ENCODE measurements around the gene SFXN5. TPM values are rescaled to one million over a fixed set of nuclear protein-coding genes. Genes with fewer than 3 reads are reported as not detected.

SFXN5 gene
- total RNA-seq, 1 donor from 2014 or later, result 10.3 TPM

DNA sequence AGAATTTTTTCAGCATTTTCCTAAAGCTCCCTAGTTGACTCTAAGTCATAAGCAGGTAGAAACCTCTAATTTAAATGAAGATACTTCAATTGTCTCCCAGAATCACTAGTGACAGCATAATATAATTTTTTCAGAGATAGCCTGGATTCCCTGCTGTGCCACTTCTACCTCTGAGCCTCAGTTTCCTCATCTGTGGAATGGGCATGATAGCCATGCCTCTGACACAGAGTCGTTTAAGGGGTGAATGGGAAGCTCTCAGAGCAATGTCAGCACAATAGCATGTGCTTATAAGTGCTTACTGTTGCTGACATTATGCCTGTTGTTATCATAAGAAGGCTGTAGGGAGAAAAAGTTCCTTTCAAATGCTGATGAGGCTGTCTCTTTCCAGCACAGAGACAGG, 48.0 kb downstream of the SFXN5 start:
- intact Hi-C loops (cut with micrococcal nuclease), result no loop called here

DNA sequence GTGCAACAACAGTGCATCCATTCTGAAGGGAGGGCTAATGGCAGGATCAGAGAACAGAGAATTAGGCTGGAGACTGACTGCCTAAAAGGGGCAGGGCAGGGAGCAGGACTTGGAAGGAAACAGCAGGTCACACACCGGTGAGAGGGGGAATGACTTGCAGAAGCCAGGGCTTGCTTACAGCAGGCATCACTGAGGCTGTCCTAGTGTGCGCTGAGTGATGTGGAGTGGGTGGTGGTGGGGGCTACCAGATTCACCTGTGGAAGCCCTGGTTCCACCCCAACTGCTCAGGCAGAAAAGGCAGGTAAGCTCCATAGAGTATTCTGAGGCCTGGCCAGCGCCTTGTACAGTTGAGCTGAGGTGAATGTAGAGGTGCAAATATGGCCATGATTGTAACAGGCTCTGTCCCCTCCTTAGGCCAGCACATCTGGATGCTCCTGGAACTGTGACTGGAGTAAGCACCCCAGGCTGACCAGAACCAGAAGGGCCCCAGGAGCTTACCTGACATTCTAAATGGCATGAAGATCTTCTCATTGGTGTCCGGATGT, 49.4 kb downstream of the SFXN5 start:
- intact Hi-C loops (cut with micrococcal nuclease), result no loop called here

DNA sequence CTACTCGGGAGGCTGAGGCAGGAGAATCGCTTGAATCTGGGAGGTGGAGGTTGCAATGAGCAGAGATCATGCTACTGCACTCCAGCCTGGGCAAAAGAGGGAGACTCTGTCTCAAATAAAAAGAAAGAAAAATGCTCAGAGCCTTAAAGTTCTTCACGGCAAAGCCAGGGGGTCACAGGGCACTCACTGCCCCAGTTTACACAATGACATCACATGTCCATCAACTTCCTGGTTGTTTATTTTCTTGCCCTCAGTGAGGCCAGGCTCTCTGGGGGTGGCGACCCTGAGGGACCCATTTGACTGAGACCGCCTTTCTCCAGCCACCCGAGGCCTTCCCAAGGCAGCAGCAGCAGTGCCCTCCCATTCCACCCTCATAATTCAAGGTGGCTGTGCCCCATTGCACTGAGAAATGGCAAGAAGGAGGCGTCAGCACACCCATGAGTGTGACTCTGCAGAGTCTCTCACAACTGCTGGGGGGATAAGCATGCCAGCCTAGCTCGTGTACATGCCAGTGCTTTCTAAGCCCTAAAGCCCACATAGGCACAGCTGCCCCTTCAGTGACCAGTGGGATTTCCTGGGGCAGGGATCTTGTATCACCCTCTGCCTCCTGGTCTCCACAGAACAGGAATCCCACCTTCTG, 50.0 kb downstream of the SFXN5 start:
- intact Hi-C loops (cut with micrococcal nuclease), result no loop called here

DNA sequence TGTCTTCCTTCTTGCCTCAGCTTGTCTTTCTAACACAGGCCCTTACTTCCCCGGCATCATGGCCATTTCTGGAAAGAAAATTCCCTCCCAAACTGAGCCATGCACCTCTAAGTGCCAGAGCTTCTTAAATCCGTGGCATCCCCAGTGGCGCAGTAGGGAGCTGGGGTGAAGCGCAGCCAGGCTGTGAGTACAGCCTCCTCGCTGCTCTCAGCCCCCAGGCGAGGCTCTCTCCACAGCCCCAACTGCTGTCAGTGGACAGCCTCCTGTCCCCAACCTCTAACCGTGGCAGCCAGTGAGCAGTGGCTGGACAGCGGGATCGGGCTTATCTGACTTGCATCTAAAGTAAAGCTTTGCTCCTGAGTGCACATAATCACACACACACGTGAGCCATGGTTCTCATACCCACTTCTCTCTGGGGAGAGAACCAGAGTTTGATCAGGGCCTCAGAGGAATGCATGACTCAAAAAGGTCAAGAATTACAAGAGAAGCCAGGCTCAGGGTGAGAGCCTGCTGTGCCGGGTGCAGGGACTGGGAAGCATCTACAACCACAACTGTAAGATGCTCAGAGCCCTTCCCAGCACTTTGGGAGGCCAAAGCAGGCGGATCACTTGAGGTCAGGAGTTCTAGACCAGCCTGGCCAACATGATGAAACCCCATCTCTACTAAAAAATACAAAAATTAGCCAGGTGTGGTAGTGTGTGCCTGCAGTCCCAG, 50.7 kb downstream of the SFXN5 start:
- intact Hi-C loops (cut with micrococcal nuclease), result no loop called here

DNA sequence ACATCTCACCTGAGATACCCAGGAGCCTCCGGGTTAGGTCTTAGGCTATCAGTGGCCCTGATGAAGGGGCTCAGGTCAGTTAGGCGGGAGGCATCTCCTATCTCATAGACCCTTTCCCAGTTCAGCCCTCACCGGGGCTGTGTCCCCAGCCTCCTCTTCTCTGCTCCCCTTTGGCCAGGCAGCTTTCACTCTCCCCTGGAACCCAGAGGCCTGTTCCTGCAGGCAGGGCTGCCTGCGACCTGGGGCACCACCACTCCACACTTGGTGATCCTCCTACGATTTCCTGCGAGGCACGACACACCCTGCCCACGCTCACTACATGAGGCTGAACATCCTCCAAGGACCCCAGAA, 51.2 kb downstream of the SFXN5 start:
- intact Hi-C loops (cut with micrococcal nuclease), result no loop called here

DNA sequence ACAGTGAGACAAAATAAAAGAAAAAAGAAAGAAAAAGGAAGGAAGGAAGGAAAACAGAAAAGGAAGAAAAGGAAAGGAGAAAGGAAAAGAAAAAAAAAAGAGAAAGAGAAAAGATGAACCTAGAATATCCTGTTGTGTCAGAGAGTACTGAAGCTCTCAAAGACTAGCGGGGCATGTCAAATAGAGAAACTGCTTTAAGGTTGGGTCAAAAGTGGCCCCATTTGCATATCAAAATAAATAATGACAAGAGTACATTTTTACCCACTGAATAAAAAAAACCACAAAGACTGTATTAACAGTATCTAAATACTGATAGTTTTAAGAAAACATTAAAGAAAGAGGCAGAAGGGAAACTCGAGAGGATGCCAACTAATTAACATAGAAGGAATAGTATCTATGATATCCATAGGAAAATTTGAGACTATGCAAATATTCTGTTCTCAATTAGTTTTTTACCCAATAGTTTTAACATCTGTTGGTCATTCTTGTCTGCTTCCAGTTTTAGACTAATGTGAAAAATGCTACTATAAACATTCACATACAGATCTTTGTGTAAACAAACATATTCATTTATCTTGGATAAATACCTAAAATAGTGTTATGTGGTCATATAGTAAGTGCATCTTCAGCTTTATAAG, 53.2 kb downstream of the SFXN5 start:
- intact Hi-C loops (cut with micrococcal nuclease), result no loop called here

DNA sequence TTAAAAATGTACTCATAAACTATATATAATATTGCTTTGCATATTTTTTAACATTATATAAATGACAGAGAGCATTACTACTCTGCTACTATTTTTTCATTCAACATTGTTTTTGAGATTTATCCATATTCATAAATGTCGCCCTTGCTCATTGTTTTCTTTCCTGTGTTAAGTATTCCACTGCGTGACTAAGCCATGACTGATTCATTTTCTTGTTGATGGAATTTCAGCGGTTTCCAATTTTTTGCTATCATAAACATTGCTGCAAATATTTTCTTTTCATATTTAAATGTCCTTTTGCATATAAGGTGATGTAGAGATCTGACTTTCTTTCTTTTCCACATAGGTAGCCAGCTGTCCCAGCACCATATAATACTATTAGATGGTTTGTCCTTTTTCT, 57.6 kb downstream of the SFXN5 start:
- intact Hi-C loops (cut with micrococcal nuclease), result no loop called here

DNA sequence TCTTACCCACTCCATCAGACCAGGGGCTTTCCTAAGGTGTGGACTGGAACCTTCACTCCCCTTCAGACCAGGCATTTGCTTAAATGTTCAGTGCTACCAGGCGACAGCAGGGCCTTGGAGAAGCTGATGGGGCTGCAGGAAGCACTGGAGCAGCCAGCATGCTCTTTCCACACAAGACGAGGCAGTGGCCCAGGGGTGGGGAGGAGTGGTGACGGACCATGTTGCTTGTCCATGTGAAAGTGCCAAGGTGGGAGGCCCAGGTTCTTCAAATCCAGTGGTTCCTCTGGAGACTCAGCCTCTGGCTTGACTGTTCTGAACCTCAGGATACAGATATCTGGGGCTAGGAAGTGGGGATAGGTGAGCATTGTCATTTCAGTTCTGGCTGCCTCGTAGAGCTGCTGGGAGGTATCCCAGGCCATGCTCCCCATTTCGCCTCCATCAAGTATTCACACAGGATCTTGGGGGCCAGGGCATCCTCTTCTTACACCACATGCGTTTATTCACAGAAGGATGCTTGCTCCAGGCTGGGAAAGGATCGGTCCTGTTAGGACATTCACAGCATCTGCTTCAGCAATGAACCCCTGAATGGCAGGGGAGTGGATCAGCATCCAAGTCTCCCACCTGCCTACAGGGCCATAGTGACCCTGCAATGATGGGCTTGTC, 62.2 kb downstream of the SFXN5 start:
- intact Hi-C loops (cut with micrococcal nuclease), result no loop called here

DNA sequence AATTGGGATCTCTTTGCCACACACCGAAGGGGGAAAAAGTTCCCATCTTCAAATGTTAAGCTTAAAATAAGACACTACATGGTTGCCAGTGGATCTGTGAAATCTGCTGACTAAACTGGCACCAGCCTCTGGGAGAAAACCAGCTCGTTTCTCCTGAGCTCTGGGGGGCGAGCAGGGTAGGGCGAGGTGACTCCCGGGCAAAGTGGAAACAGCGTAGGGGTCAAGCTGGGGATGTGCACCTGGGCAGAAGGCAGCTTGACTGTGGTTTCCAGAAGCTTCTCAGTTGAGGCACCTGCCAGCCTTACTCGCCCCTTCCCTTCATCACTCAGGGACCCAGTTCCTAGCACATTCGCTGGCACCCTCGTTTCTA, 62.8 kb downstream of the SFXN5 start:
- intact Hi-C loops (cut with micrococcal nuclease), result no loop called here

DNA sequence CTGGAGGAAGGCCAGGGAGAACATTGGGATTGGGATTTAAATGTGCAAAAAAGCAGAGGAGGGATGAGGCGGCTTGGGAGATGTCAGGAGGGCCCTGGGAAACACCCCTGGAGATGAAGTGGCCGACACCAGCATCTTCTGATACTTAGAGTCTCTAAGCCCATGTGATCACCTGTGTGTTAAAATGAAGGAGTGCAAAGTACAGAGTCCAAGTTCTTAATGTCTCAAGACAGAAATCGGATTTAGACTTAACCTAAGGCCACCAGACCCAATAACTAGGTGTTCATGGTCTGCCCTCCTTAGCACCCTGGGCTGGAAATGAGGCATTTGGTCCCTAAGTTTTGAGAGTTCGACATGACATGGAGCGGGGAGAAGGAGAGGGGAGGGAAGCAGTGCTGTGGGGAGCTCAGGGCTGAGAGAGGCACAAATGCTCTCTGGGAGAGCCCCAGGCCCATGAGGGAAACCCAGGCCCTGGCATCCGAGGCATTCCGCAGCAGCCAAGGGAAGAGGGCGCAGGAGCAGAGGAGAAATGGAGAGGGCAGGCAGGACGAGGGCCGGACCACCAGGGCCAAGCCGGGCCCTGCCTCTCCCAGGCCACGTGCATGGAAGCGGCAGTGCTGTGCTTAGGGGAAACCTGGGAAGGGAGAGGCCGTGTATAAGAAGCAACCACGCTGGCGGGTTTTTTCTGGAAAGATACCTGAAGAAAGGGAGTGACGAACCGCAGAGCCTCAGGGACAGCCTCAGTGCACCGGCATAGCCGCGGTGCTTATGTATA, 63.3 kb downstream of the SFXN5 start:
- intact Hi-C loops (cut with micrococcal nuclease), result no loop called here

DNA sequence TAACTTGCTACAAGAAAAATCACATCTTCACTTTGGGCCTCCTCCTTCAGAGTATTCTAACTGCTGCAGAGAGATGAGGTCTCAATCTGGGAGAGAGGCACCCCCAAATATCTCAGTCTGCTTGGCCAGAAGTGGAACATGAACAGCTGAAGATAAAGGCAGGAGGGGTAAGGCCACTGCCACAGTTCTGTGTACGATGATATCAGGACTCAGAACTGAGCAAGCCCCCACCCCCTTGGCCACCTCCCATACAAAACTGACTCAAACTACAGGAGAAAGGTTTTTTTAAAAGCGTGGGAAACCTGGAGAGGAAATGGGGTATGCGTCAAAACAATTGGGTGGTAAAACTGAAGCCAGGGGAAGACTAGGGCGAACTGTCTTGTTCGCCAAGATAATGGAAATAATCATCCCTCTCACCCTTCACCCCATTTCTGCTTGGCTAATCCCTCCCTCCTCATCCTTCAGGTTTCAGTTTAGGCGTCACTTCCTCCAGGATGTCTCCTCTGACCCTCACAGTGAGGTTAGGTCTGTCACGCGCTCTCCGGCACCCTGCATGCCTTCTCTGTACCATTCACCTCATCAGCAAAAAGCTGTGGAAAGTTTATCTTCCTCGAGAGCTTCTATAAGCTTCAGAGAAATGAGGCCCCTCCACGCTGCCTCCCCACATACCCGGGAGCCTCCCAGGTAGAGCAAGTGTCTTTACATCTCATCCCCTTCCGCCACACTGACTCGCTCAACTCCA, 64.4 kb downstream of the SFXN5 start:
- intact Hi-C loops (cut with micrococcal nuclease), result no loop called here

DNA sequence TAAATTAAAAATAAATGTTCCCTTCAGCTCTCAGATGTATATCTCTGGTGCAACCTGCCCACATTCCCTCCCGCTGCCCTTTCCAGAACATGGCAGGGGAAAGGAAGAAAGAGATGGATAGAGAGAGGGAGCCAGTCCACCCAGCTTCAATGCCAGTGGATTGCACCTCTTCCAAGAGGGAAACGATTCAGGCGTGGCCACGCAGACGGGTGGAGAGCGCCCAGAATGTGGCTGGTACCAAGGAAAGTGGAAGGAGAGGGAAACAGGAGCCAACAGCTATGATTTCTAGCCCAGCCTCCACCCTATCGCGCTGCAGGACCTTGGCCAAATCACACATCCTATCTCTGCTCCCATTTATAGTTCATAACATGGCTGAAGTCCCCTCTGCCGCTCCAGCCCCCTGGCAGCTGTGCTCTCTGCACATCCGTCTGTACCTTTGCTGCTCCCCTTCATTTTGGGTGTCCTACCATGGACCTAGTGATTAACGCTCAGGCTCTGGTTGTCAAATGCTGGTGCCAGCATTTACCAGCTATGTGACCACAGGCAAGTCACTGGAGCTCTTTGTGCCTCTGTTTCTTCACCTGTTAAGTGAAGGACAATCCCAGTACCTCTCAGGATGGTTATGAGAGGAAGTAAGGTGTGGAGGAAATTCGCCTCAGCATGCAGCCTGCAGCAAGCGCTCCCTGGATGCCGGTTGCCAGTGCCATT, 66.5 kb downstream of the SFXN5 start:
- intact Hi-C loops (cut with micrococcal nuclease), result no loop called here

DNA sequence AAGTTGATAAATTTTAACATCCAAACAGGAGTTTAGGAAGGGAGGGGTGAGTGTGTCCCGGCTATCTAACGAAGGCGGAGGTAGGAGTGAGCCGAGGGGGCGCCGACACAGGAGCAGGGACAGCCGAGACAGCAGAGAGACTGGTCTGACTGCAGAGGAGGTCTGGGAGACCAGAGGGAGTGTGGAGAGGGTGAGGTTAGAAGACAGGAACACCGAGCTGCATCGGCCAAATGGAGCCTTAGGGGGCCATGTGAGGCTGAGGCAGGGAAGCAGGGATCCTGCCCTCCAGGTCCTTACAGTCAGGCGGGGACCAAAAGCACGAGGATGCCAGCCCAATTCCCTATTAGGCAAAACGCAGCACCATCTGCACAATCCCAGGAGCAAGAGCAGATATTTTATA, 67.0 kb downstream of the SFXN5 start:
- intact Hi-C loops (cut with micrococcal nuclease), result no loop called here

DNA sequence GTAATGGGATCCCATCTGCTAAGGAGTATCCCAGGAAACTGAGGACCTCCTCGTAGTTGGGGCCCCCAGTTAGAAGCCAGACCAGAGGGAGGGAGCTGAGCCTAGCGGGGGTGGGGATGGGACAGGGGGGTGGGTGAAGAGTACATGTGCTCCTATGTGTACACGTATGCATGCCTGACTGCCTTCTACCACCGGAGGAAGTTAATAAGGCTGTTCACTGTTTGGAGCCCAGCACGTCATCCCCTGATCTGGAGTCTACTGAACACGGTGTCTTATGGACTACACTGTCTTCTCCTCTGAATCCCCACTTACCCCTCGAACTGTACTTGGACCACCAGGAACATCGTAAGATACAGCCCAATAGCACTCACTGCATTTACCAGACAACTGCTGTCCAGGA, 68.5 kb downstream of the SFXN5 start:
- intact Hi-C loops (cut with micrococcal nuclease), result no loop called here

DNA sequence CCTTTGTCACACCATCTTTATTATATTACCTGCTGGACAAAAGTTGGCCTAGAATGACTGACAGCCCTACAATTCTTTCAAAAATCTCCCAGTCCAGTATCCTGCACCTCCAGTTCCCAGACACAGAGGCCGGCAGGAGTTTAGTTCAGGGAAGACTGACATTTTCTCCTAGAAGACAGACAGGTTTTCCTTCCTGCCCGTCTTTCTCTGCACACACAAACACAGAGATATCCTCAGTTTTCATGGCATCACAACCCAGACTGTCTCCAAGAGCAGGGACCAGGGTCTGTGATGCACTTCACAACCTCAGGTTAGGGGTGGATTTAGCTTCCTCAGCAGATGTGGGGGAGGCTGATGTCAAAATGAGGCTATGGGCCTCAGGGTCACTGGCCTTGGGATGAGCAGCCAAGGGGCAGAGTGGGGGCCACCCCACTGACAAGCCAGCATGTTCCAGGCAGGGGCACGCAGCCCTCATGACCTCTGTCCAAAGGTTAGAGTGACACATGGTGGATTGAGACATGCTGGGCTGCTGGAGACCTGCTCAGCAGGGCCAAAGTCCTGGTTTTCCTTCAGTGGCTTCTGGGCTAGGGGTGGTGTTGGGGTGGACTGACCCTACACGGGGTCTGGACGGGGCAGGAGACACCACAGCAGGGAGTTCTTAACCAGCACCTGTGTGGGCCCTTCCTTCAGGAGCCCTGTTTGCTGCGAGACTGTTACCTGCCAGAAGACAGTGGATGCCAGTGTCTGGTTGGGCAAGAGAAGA, 70.5 kb downstream of the SFXN5 start:
- intact Hi-C loops (cut with micrococcal nuclease), result no loop called here

DNA sequence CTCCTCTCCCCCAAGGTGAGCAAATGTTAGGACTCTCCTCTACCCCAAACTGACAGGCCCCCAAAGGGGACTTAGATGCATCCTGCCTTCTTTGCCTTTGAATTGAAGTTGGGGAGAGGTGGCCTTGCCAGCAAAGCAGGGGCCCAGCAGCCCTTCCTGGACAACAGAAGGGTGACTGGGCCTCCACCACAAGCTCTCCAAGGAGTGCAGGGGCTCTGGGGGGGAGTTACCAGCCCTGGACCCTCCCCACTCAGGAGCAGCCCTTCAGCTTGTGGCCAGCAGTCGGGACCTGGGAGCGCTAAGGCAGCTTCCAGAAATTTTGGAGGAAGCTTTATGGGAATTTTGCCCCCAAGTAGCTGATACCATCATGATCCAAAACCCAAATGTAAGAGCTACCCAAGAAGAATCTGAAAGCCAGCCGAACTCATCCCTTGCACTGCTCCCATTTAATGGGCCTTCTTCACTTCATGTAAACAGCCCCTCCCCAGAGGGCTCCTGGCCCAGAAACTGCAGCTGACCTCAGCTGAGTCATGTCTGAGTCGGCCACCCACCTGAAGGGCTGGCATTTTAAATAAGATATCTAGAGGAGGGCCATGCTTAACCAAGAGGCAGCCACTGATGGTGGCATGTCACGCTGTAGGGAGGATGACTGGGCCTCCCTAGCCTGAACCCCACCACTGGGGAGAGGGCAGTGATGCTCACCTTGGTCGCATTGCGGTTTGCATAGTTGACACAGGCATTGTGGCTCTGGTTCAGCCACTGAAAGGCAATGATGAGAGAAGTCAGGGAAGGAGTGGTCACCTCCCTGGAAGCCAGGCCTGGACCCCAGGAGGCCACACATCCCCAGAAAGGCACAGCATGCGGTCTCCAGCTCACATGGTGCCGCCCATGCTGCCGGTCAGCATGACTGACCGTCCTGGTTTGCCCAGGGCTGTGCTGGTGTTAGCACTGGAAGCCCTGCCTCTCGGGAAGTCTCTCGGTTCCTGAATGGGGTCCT, 71.5 kb downstream of the SFXN5 start:
- intact Hi-C loops (cut with micrococcal nuclease), result loop anchor here (1.0 kb wide), 1 partner anchor 28 kb away; no protein-coding TSS in a partner anchor

DNA sequence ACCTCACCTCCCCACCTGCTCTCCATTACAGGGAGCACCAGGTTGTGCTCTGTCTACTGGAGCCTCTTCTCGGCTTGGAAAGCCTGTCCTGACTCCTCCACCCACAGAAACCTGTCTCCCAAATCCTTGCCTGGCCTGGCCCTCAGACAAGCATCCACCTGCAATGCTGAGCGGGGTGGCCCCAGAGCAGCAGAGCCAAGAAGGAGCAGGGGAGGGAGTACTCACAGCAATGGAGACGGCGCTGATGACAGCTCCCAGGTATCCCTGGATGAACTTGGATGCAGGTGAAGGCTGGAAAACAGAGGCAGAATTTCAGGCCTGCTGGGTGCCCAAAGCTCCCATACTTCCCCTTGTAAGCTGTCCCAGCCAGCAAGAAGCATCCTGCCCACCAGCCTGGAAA, 72.8 kb downstream of the SFXN5 start:
- intact Hi-C loops (cut with micrococcal nuclease), result loop anchor here (1.0 kb wide), 1 partner anchor 30 kb away; no protein-coding TSS in a partner anchor

DNA sequence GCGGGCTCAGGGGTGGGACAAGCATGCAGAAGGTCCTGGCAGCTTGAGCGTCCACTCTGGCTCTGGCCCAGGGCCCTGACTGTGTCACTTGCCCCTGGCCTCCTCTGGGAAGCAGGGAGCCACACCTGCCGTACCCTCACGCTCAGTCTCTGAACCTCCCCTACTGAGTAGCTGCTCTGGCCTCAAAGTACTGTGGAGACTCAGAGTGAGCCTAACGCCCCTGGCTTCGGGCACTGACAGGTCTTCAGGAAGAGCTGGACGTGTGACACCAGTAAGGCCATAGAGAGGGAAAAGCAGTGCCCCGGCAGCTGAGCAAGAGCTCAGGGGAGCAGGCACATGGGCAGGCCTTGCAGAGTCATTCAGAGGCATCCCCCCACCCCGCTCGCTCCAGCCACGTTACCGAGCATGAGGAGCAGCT, 73.3 kb downstream of the SFXN5 start:
- intact Hi-C loops (cut with micrococcal nuclease), result no loop called here
